NB4 (cell line): ENCODE data around the gene RABEP1.

Source experiments
- POLR2A ChIP-seq: IDR thresholded peaks from 2 replicates; pipeline ENCODE4 v1.6.1; 2011; ENCODE audit warnings: mild to moderate bottlenecking; ENCODE audit not compliant: insufficient read length; ENCODE audit errors: extremely low read depth
- TF ChIP-seq, protein P1 (sequence below): IDR thresholded peaks from one replicate; pipeline ENCODE4 v1.5.1; 2012; ENCODE audit warnings: low read depth, low read length

DNA sequence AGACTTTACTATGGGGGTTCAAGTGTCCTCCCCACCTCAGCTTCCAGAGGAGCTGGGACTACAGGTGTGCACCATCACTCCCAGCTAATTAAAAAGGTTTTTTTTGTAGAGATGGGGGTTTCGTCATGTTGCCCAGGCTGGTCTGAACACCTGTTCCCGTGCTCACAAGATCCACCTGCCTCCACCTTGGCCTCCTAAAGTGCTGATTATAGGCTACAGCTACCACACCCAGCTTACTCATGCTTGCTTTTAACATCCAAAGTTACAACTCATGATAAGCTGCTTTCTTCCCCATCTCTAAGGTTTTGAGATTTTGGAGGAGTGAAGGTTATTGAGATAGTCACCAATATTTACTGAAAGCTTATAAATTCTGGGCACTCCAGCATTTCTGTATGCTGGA, 134.8 kb downstream of the RABEP1 start:
- TF ChIP-seq, protein P1, sequence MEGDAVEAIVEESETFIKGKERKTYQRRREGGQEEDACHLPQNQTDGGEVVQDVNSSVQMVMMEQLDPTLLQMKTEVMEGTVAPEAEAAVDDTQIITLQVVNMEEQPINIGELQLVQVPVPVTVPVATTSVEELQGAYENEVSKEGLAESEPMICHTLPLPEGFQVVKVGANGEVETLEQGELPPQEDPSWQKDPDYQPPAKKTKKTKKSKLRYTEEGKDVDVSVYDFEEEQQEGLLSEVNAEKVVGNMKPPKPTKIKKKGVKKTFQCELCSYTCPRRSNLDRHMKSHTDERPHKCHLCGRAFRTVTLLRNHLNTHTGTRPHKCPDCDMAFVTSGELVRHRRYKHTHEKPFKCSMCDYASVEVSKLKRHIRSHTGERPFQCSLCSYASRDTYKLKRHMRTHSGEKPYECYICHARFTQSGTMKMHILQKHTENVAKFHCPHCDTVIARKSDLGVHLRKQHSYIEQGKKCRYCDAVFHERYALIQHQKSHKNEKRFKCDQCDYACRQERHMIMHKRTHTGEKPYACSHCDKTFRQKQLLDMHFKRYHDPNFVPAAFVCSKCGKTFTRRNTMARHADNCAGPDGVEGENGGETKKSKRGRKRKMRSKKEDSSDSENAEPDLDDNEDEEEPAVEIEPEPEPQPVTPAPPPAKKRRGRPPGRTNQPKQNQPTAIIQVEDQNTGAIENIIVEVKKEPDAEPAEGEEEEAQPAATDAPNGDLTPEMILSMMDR, result no peak
- TF ChIP-seq POLR2A, result no peak
